Keratinocyte (primary cell): ENCODE results near the gene OLFML2A. TPM values are rescaled to one million over a fixed set of nuclear protein-coding genes. Genes with fewer than 3 reads are reported as not detected.

Source experiments
- DNase-seq: peaks from one replicate; pipeline ENCODE4 v3.0.0-alpha.2; 2011; ENCODE audit warnings: low read depth, missing footprints, low spot score
- FAIRE-seq: peaks from 2 replicates; lab custom pipeline; 2011; peaks lifted over from hg19 to GRCh38; lab: Jason Lieb, UNC
- H2AFZ ChIP-seq: 2 replicates; pipeline ENCODE4 v1.6.0; 2012; ENCODE audit warnings: low read length, control low read depth, inconsistent platforms; ENCODE audit not compliant: control insufficient read depth
- H3K27ac ChIP-seq: 2 replicates; pipeline ENCODE4 v1.5.1; 2011; ENCODE audit warnings: low read length; ENCODE audit not compliant: control insufficient read depth, insufficient read depth
- H3K27me3 ChIP-seq: 3 replicates; pipeline ENCODE4 v1.6.0; 2011; ENCODE audit warnings: low read length; ENCODE audit not compliant: control insufficient read depth, insufficient read depth; ENCODE audit errors: extremely low read depth
- H3K36me3 ChIP-seq, 2 experiments: 2 replicates in 1 of 2; 3 replicates in 1 of 2; pipeline ENCODE4 v1.5.1; 2011; ENCODE audit warnings: low read length in 2 of 2, mild to moderate bottlenecking in 1 of 2; ENCODE audit not compliant: control insufficient read depth in 2 of 2, insufficient read depth in 2 of 2; ENCODE audit errors: extremely low read depth in 1 of 2
- H3K4me1 ChIP-seq: 3 replicates; pipeline ENCODE4 v1.5.1; 2011; ENCODE audit warnings: low read length; ENCODE audit not compliant: control insufficient read depth, insufficient read depth; ENCODE audit errors: extremely low read depth
- H3K4me2 ChIP-seq: 3 replicates; pipeline ENCODE4 v1.6.0; 2011; ENCODE audit warnings: low read depth, low read length; ENCODE audit not compliant: control insufficient read depth, insufficient read depth; ENCODE audit errors: extremely low read depth
- H3K4me3 ChIP-seq, 3 experiments: fragments of 200-600 bp in 1 of 3; sonication (generic) in 1 of 3; 2 replicates in 2 of 3; 3 replicates in 1 of 3; pipeline ENCODE4 v1.5.1; 2011 to 2016; ENCODE audit warnings: low read length in 3 of 3, mild to moderate bottlenecking in 3 of 3, control low read depth in 2 of 3, inconsistent platforms in 1 of 3, low read depth in 1 of 3, mixed read lengths in 1 of 3, mixed run types in 1 of 3, moderate library complexity in 1 of 3; ENCODE audit not compliant: control insufficient read depth in 2 of 3, insufficient read depth in 2 of 3; ENCODE audit errors: extremely low read depth in 1 of 3
- H3K79me2 ChIP-seq: 2 replicates; pipeline ENCODE4 v1.6.0; 2012; ENCODE audit warnings: low read length; ENCODE audit not compliant: control insufficient read depth, insufficient read depth
- H3K9ac ChIP-seq: 3 replicates; pipeline ENCODE4 v1.6.0; 2011; ENCODE audit warnings: low read length; ENCODE audit not compliant: control insufficient read depth, insufficient read depth; ENCODE audit errors: extremely low read depth
- H3K9me1 ChIP-seq: 3 replicates; pipeline ENCODE4 v1.6.0; 2011; ENCODE audit warnings: low read length; ENCODE audit not compliant: control insufficient read depth, insufficient read depth; ENCODE audit errors: extremely low read depth
- H3K9me3 ChIP-seq: 2 replicates; pipeline ENCODE4 v1.5.1; 2012; ENCODE audit warnings: low read depth, low read length; ENCODE audit not compliant: control insufficient read depth
- H4K20me1 ChIP-seq: 3 replicates; pipeline ENCODE4 v1.6.0; 2011; ENCODE audit warnings: low read length; ENCODE audit not compliant: control insufficient read depth, insufficient read depth; ENCODE audit errors: extremely low read depth
- CTCF ChIP-seq, 3 experiments: IDR thresholded peaks in 1 of 3; conservative IDR thresholded peaks in 1 of 3; optimal IDR thresholded peaks in 1 of 3; 2 replicates in 2 of 3; 3 replicates in 1 of 3; pipeline versions ENCODE3 to v1.5.1; 2011; ENCODE audit warnings: low read length in 3 of 3, mild to moderate bottlenecking in 3 of 3, moderate library complexity in 2 of 3, control low read depth in 1 of 3, inconsistent platforms in 1 of 3; ENCODE audit not compliant: insufficient read depth in 2 of 3; ENCODE audit errors: extremely low read depth in 1 of 3
- EZH2 ChIP-seq: IDR thresholded peaks from one replicate; pipeline ENCODE4 v1.6.1; 2012; ENCODE audit warnings: inconsistent platforms, mild to moderate bottlenecking, low read length, moderate library complexity
- dilution Hi-C: fragments of 300-500 bp; cut with MboI; formaldehyde crosslinking; loops from one replicate; pipeline ENCODE4 v1.7.0; 2020; ENCODE audit warnings: low sequenced_read_pairs; ENCODE audit not compliant: extremely low pct_ligation_motif_present
- polyA plus RNA-seq, 5 experiments: library from polyadenylated mRNA; depleted of rRNA in 3 of 5; stranded (reverse) in 3 of 5; stranded (forward) in 1 of 5; unstranded in 1 of 5; fragments of >200 nt; gene quantifications; 1 replicate in 1 of 5; 2 replicates in 3 of 5; 3 replicates in 1 of 5; pipeline versions ENCODE4 v1.2.1 to v1.2.3, GENCODE V29; 2011 to 2012; ENCODE audit warnings: missing spikeins in 2 of 5, low read depth in 1 of 5, low replicate concordance in 1 of 5

The OLFML2A gene
- polyA plus RNA-seq, 1 donor (not counting 4 experiments of a cell fraction or from before 2014, with no cell fraction given), result 1.1 TPM

GRCh38 chr9:124741662-124742061 is 35.3 kb upstream of the OLFML2A start:
- no peak overlapping the region for H3K4me2 ChIP-seq
- dilution Hi-C loops, result no loop called here
- H3K27ac ChIP-seq, result no peak overlapping the region
- H3K9ac ChIP-seq, result no peak overlapping the region
- FAIRE-seq, result no peak
- DNase-seq, result no peak
- no peak for TF ChIP-seq CTCF (optimal IDR thresholded peaks at IDR 0.05 in 1 of 3, IDR thresholded peaks at IDR 0.05 in 1 of 3, conservative IDR thresholded peaks at IDR 0.05 in 1 of 3; ENCODE audit: extremely low read depth in 1 of 3, insufficient read depth in 2 of 3, low read length in 3 of 3)
- TF ChIP-seq EZH2, result no peak
- H3K4me1 ChIP-seq, result peaks cover 4% of the 10 kb centered on the region
- no peak overlapping the region for H3K4me3 ChIP-seq
- H3K9me3 ChIP-seq, result no peaks in the 10 kb centered on the region
- H2AFZ ChIP-seq, result no peak overlapping the region
- H3K9me1 ChIP-seq, result no peaks in the 10 kb centered on the region
- no peaks in the 10 kb centered on the region for H3K27me3 ChIP-seq
- H4K20me1 ChIP-seq, result no peaks in the 10 kb centered on the region
- H3K36me3 ChIP-seq, result no peaks in the 10 kb centered on the region
- H3K79me2 ChIP-seq, result no peaks in the 10 kb centered on the region

- H3K36me3 ChIP-seq, result no peaks in the 10 kb centered on the region
- no peak overlapping the region for H3K4me2 ChIP-seq
- no peaks in the 10 kb centered on the region for H3K9me1 ChIP-seq
- no peak overlapping the region for H3K27ac ChIP-seq
- H3K9ac ChIP-seq, result no peak overlapping the region
- H3K27me3 ChIP-seq, result no peaks in the 10 kb centered on the region
- H3K79me2 ChIP-seq, result peaks cover 2% of the 10 kb centered on the region
- DNase-seq, result no peak
- no peak overlapping the region for H2AFZ ChIP-seq
- no peaks in the 10 kb centered on the region for H3K9me3 ChIP-seq
- FAIRE-seq, result no peak
- no peak overlapping the region for H3K4me3 ChIP-seq
- dilution Hi-C loops, result no loop called here
- TF ChIP-seq CTCF (optimal IDR thresholded peaks at IDR 0.05 in 1 of 3, IDR thresholded peaks at IDR 0.05 in 1 of 3, conservative IDR thresholded peaks at IDR 0.05 in 1 of 3; ENCODE audit: extremely low read depth in 1 of 3, insufficient read depth in 2 of 3, low read length in 3 of 3) (no peak), EZH2 (no peak)
- H4K20me1 ChIP-seq, result no peaks in the 10 kb centered on the region
- H3K4me1 ChIP-seq, result peaks cover 4% of the 10 kb centered on the region
Measured at GRCh38 chr9:124742940-124743339, 34.0 kb upstream of the OLFML2A start.
